Measurements from ENCODE around the gene KDM5A. TPM values are rescaled to one million over a fixed set of nuclear protein-coding genes. Genes with fewer than 3 reads are reported as not detected.

KDM5A gene
- total RNA-seq, 4 donors from 2014 or later = 20.5 to 56.6 (median 46.8) TPM

DNA sequence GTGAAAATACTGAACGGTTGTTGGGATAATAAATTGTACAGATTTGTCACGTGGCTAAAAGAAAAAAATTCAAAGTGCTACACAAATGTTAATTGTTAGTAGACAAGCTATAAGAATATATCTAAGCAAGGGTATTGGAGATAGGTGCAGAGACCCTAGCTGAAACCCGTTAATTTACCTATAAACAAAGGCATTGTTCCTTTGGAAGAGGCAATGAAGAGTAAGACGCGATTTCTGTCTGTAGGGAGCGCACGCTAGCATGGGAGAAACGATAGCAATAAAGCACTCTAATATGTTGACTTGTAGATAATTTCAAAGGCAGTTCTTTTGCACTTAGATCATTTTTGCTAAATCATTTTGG is 12.9 kb upstream of the KDM5A start:
- TF ChIP-seq, protein P1, sequence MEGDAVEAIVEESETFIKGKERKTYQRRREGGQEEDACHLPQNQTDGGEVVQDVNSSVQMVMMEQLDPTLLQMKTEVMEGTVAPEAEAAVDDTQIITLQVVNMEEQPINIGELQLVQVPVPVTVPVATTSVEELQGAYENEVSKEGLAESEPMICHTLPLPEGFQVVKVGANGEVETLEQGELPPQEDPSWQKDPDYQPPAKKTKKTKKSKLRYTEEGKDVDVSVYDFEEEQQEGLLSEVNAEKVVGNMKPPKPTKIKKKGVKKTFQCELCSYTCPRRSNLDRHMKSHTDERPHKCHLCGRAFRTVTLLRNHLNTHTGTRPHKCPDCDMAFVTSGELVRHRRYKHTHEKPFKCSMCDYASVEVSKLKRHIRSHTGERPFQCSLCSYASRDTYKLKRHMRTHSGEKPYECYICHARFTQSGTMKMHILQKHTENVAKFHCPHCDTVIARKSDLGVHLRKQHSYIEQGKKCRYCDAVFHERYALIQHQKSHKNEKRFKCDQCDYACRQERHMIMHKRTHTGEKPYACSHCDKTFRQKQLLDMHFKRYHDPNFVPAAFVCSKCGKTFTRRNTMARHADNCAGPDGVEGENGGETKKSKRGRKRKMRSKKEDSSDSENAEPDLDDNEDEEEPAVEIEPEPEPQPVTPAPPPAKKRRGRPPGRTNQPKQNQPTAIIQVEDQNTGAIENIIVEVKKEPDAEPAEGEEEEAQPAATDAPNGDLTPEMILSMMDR (IDR thresholded peaks at IDR 0.05) = no peak
- no peak for TF ChIP-seq POLR2A (IDR thresholded peaks at IDR 0.05)
- intact Hi-C loops (cut with DNase I) = no loop called here
- DNase-seq = no peak
- H3K36me3 ChIP-seq = no peaks in the 10 kb centered on the region
- no peaks in the 10 kb centered on the region for H3K27me3 ChIP-seq
- peak overlapping the region; percentile 80 to 88 (median 82) for H3K27ac ChIP-seq
- H3K4me1 ChIP-seq = peaks cover 0 to 24% (median 13%) of the 10 kb centered on the region in 3 donors
- no peaks in the 10 kb centered on the region for H3K9me3 ChIP-seq
- H3K4me3 ChIP-seq = peak overlapping the region; percentile 61 to 78 (median 72)
- WGBS, 2 donors = 0% methylated on average over 8 of the region's 8 CpGs

- WGBS, 2 donors = 0 to 1% methylated on average over 29 to 35 of the region's 45 CpGs
- Histone ChIP-seq H3K4me1 (peaks cover 0 to 21% (median 13%) of the 10 kb centered on the region in 3 donors), H3K27ac (peak within 1 kb of the TSS; percentile 80 to 88 (median 82)), H3K27me3 (no peaks in the 10 kb centered on the region), H3K36me3 (no peaks in the 10 kb centered on the region), H3K9me3 (no peaks in the 10 kb centered on the region), H3K4me3 (peak within 1 kb of the TSS; percentile 61 to 78 (median 72))
- DNase-seq = no peak
- TF ChIP-seq POLR2A (IDR thresholded peaks at IDR 0.05) = no peak
- TF ChIP-seq, protein P1 (IDR thresholded peaks at IDR 0.05) = peak in 2 of 6 experiments; percentile 24 to 46
- intact Hi-C loops (cut with DNase I) = no loop called here
These were observed 12.3 kb upstream of the KDM5A start, which contains the start of gene CCDC77 for GRCh38 chr12:401235-402028. Gene CCDC77 (plus strand): TSS chr12:401644. CDS start chr12:409384, 7,740 bp downstream.

DNA sequence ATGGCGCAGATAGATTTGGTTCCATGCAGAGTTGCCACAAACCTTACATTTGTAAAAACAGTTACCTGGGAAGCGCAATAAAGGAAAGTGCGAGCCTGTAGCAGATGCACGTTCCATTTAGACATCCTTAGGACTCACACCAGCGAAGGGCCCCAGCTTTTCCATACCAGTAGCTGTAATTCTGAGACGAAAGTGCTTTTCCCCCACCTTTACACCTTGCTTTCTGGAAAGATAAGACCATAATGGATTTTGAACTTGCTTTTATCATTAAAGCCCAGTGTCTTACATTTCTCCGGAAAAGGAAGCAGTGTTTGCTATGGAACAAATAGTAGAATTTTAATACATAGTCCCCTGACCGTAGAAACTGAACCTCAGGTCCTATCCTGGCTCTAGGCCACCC is 11.7 kb upstream of the KDM5A start:
- WGBS, 2 donors = 50 to 61% methylated on average over 8 of the region's 8 CpGs
- Histone ChIP-seq H3K27me3 (no peaks in the 10 kb centered on the region), H3K27ac (peak overlapping the region in 3 of 4 donors; percentile 82 to 88 (median 83)), H3K4me3 (peak overlapping the region; percentile 61 to 78 (median 72)), H3K9me3 (no peaks in the 10 kb centered on the region), H3K4me1 (peaks cover 0 to 21% (median 13%) of the 10 kb centered on the region in 3 donors), H3K36me3 (no peaks in the 10 kb centered on the region)
- no peak for DNase-seq
- no peak for TF ChIP-seq POLR2A (IDR thresholded peaks at IDR 0.05)
- TF ChIP-seq, protein P1 (IDR thresholded peaks at IDR 0.05) = no peak
- intact Hi-C loops (cut with DNase I) = no loop called here

DNA sequence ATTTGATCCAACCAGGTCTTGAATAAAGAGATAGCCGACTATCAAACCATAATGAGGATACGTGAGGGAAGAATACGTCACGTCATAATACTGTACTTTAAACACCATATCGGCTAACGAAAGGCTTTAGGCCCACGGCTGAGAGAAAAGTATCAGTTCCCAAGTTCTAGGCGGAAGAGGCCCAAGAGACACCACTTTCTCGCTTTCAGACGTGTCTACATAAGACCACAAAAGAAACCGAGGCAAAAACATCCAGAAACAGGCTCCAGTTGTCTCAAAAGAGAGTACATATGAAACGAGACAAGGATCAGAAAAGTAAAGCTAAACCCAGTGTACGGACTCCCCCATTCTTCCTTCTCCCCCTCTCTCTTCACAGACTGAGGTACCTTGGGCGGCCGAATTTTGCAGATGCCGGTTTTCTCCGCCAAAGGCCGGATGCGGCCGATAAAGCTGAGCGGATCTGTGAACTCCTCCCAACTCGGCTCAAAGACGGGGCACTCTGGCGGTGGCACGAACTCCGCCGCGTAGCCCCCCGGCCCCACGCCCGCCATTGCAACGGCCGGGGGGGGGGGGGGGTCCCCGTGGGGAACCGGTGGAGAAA is 479 bp downstream of the KDM5A start:
- no peaks in the 10 kb centered on the region for H3K27me3 ChIP-seq
- no peak for DNase-seq
- H3K9me3 ChIP-seq = no peaks in the 10 kb centered on the region
- peak overlapping the region; percentile 87 to 97 (median 93) for H3K4me3 ChIP-seq
- intact Hi-C loops (cut with DNase I) = no loop called here
- peak overlapping the region; percentile 95 to 98 (median 96) for H3K27ac ChIP-seq
- TF ChIP-seq, protein P1 (IDR thresholded peaks at IDR 0.05) = no peak
- TF ChIP-seq POLR2A (IDR thresholded peaks at IDR 0.05) = no peak
- peaks cover 0 to 15% (median 3%) of the 10 kb centered on the region in 3 donors for H3K36me3 ChIP-seq
- WGBS, 2 donors = 0% methylated on average over 13 to 24 of the region's 35 CpGs
- peaks cover 4 to 41% (median 23%) of the 10 kb centered on the region in 3 donors for H3K4me1 ChIP-seq

- Histone ChIP-seq H3K36me3 (peaks cover 0 to 21% (median 8%) of the 10 kb centered on the region in 3 donors), H3K4me1 (peaks cover 4 to 41% (median 23%) of the 10 kb centered on the region in 3 donors), H3K27ac (peak overlapping the region; percentile 95 to 98 (median 96)), H3K4me3 (peak overlapping the region; percentile 87 to 97 (median 93)), H3K27me3 (no peaks in the 10 kb centered on the region), H3K9me3 (no peaks in the 10 kb centered on the region)
- intact Hi-C loops (cut with DNase I) = no loop called here
- no peak for DNase-seq
- 0 to 2% methylated on average over 2 of the region's 2 CpGs for WGBS, 2 donors
- TF ChIP-seq, protein P1 (IDR thresholded peaks at IDR 0.05) = no peak
- no peak for TF ChIP-seq POLR2A (IDR thresholded peaks at IDR 0.05)
These were observed 1.1 kb downstream of the KDM5A start for GRCh38 chr12:388012-388411.

All from esophagus squamous epithelium (tissue), 5 donors.